Suprapubic skin (tissue), 3 donors: ENCODE results near the gene CTNNBL1.

Source experiments
- POLR2A ChIP-seq, 2 donors: fragments of 450-650 bp; IDR thresholded peaks; one replicate each; pipeline ENCODE4 v1.6.1; 2017; ENCODE audit warnings: antibody characterized with exemption in 2 of 2, mild to moderate bottlenecking in 2 of 2, moderate library complexity in 2 of 2
- TF ChIP-seq, protein P1 (sequence below), 2 donors: fragments of 200-600 bp in 1 of 2; fragments of 450-650 bp in 1 of 2; sonication (generic) in 1 of 2; IDR thresholded peaks; one replicate each; pipeline ENCODE4 v1.5.1; 2016 to 2019; ENCODE audit warnings: antibody characterized with exemption in 2 of 2, mild to moderate bottlenecking in 1 of 2, moderate library complexity in 1 of 2

DNA sequence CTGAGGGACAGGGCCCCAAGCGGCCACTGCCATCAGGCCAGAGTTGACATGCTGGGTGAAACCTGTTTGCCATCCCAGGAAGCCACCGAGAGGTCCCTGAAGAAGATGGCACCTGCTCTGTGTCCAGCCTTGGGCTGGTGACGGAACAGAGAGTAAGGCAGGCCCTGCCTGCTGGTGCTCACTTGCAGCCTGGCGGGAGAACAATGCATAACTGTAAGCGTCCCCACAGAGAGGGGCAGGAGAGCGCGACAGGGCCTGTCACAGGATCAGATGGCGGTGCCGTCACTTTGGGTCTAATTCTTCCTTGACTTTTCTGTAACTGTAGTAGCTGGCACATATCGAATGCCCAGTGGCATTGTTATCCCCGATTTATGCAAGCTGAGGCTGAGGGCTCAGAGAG lies 180.1 kb downstream of the CTNNBL1 start:
- TF ChIP-seq POLR2A (IDR thresholded peaks at IDR 0.05): no peak
- TF ChIP-seq, protein P1, sequence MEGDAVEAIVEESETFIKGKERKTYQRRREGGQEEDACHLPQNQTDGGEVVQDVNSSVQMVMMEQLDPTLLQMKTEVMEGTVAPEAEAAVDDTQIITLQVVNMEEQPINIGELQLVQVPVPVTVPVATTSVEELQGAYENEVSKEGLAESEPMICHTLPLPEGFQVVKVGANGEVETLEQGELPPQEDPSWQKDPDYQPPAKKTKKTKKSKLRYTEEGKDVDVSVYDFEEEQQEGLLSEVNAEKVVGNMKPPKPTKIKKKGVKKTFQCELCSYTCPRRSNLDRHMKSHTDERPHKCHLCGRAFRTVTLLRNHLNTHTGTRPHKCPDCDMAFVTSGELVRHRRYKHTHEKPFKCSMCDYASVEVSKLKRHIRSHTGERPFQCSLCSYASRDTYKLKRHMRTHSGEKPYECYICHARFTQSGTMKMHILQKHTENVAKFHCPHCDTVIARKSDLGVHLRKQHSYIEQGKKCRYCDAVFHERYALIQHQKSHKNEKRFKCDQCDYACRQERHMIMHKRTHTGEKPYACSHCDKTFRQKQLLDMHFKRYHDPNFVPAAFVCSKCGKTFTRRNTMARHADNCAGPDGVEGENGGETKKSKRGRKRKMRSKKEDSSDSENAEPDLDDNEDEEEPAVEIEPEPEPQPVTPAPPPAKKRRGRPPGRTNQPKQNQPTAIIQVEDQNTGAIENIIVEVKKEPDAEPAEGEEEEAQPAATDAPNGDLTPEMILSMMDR (IDR thresholded peaks at IDR 0.05): no peak
